Fibroblast of the aortic adventitia (primary cell): ENCODE measurements around the gene KRTAP10-6. TPM values are rescaled to one million over a fixed set of nuclear protein-coding genes. Genes with fewer than 3 reads are reported as not detected.
"Not testable (repeated sequence)": the region's sequence is repeated elsewhere in the genome, so short reads cannot be mapped to it uniquely, and the experiment has no call there.

Source experiments
- DNase-seq: peaks from one replicate; pipeline ENCODE4 v3.0.0-alpha.2; 2010; ENCODE audit warnings: low read depth
- H3K4me3 ChIP-seq: 2 replicates; pipeline ENCODE4 v1.5.1; 2011; ENCODE audit warnings: low read depth, mild to moderate bottlenecking, control low read depth, low read length, moderate library complexity
- CTCF ChIP-seq: IDR thresholded peaks from 2 replicates; pipeline ENCODE4 v1.5.1; 2011; ENCODE audit warnings: mild to moderate bottlenecking, low read length, control low read depth, inconsistent platforms; ENCODE audit not compliant: insufficient read depth
- total RNA-seq: library from RNA; depleted of rRNA; stranded (reverse); fragments of >200 nt; gene quantifications from 2 replicates; pipeline ENCODE4 v1.2.3, GENCODE V29; 2012; ENCODE audit warnings: low replicate concordance

Gene KRTAP10-6
- total RNA-seq, 1 donor, result not detected

GRCh38 chr21:44602463-44602850, 10.2 kb upstream of the KRTAP10-6 start:
- no peak overlapping the region for H3K4me3 ChIP-seq
- no peak for DNase-seq
- no peak for TF ChIP-seq CTCF

GRCh38 chr21:44601596-44602462, 9.5 kb upstream of the KRTAP10-6 start:
- no peak overlapping the region for H3K4me3 ChIP-seq
- DNase-seq, result no peak
- no peak for TF ChIP-seq CTCF

DNA sequence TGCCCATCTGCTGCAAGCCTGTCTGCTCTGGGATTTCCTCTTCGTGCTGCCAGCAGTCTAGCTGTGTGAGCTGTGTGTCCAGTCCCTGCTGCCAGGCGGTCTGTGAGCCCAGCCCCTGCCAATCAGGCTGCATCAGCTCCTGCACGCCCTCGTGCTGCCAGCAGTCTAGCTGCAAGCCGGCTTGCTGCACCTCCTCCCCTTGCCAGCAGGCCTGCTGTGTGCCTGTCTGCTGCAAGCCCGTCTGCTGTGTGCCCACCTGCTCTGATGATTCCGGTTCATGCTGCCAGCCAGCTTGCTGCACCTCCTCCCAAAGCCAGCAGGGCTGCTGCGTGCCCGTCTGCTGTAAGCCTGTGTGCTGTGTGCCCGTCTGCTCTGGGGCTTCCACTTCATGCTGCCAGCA, 8.8 kb upstream of the KRTAP10-6 start:
- H3K4me3 ChIP-seq, DNase-seq: not testable (repeated sequence)

DNA sequence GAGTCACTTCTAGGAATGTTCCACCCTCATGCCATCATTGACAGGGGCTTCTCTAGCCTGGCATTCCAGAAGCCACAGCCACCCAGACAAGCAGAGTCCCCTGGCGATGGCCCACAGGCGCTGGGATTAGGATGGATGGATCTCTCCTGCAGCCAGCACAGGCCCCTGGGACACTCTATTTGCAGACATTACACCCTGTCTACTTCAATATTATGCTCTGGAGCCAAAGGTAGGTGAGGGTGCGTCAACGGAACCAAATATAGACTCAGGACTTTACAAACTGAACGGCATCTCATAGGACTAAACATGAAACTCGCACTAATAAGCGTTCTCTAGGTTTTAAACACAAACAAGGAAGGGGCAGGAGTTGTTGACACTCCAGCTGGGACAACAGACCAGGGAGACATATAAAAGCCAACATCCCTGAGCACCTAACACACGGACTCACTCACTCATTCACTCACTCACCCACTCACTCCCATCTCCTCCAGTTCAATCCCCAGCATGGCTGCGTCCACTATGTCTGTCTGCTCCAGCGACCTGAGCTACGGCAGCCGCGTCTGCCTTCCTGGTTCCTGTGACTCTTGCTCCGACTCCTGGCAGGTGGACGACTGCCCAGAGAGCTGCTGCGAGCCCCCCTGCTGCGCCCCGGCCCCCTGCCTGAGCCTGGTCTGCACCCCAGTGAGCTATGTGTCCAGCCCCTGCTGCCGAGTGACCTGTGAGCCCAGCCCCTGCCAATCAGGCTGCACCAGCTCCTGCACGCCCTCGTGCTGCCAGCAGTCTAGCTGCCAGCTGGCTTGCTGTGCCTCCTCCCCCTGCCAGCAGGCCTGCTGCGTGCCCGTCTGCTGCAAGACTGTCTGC, 8.0 kb upstream of the KRTAP10-6 start, which contains the start of gene KRTAP10-7:
KRTAP10-7 (plus strand) TSS at position 480 of the 861 bp plus-strand sequence; CDS start at position 505, 25 bp downstream.
- not testable (repeated sequence) for H3K4me3 ChIP-seq, DNase-seq

- DNase-seq, result no peak
- no peak for TF ChIP-seq CTCF
- H3K4me3 ChIP-seq, result no peak overlapping the region
Measured at GRCh38 chr21:44599264-44600029, 7.1 kb upstream of the KRTAP10-6 start.

GRCh38 chr21:44598061-44598460, 5.8 kb upstream of the KRTAP10-6 start:
- no peak for TF ChIP-seq CTCF
- DNase-seq, result no peak
- H3K4me3 ChIP-seq, result no peak overlapping the region

DNA sequence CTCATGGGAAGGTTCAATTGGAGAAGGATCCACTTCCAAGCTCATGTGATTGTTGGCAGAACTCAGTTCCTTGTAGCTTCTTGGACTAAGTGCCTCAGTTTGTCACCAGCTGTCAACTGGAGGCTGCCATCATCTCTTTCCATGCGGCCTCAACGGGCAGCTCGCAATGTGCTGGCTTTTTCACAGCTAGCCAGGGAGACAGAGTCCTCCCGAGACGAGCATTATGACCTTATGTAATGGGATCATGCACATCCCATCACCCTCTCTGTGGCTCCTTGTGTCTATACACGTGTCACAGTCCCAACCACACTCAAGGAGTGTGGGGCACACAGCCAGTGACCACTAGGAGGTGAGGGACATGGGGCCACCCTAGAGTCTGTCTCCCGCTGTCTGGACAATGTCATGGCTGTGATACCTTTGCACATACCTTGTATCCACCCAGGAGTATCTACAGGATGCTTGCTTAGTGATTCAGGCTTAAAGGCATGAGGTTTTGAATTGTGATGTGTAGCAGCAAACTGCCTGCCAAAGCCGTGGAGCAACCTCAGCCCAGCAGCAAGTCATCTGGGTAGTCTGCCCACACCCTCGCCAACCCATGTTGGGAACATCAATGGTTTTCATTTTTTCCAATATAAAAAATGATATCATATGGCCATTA, 3.9 kb upstream of the KRTAP10-6 start:
- TF ChIP-seq CTCF, result no peak
- peak; percentile 22 for DNase-seq
- H3K4me3 ChIP-seq, result no peak overlapping the region
